PC-3 (cell line): ENCODE results near the gene FECH.
"Not testable (repeated sequence)": the region's sequence is repeated elsewhere in the genome, so short reads cannot be mapped to it uniquely, and the experiment has no call there.

ENCODE experiments used
- CTCF ChIP-seq: fragments of 300-600 bp; sonication (generic); conservative IDR thresholded peaks from 2 replicates; pipeline ENCODE4 v1.5.1; 2017; ENCODE audit warnings: antibody characterized with exemption, low read depth, mild to moderate bottlenecking, low read length
- EZH2 ChIP-seq: fragments of 300-600 bp; sonication (generic); IDR thresholded peaks from one replicate; pipeline ENCODE4 v1.6.1; 2017; ENCODE audit warnings: antibody characterized with exemption, mild to moderate bottlenecking, low read length; ENCODE audit not compliant: unreplicated experiment
- EZH2phosphoT487 ChIP-seq: fragments of 300-600 bp; sonication (generic); IDR thresholded peaks from 2 replicates; pipeline ENCODE4 v1.6.1; 2018; ENCODE audit warnings: mild to moderate bottlenecking, antibody characterized with exemption, low read length, borderline replicate concordance

- TF ChIP-seq CTCF, EZH2, EZH2phosphoT487: not testable (repeated sequence)
These were observed 64.2 kb downstream of the FECH start for GRCh38 chr18:57522348-57522747.
